HG02763 (cell line): ENCODE results near the gene MT1A.

Experiments
- ATAC-seq: cut with Tn5 transposase; IDR thresholded peaks from one replicate; pipeline ENCODE4 v1.9.1; 2021; ENCODE audit warnings: mild to moderate bottlenecking, moderate library complexity; ENCODE audit not compliant: unreplicated experiment

The MT1A gene

DNA sequence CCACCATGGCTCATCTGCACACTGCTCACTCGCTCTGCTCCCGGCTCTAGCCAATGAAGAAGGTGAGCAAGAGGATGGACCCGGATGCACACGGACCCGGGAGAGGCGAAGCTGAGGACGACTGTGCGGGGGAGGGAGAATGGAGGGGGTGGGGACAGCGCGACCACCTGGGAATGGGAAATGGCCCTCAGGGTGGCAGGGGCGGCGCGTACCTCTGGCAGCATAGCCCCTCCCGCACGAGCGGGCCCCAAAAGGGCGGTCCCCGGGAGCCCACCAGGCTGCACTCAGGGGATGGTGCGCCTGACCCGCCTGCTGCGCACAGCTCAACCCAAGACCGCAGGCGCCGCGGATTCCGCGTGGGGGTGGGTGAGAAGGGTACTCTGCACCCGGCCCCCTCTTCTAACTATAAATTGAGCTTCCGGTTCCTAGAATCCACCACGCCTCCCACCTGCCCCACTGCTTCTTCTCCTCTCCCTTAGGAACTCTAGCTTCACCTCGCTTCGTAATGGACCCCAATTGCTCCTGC, 37.3 kb downstream of the MT1A start:
- no peak for ATAC-seq

GRCh38 chr16:56677474-56677873, 39.0 kb downstream of the MT1A start:
- ATAC-seq = no peak

- ATAC-seq = no peak
Observed at GRCh38 chr16:56679078-56679730, 40.7 kb downstream of the MT1A start.

GRCh38 chr16:56679818-56680217, 41.4 kb downstream of the MT1A start:
- no peak for ATAC-seq

DNA sequence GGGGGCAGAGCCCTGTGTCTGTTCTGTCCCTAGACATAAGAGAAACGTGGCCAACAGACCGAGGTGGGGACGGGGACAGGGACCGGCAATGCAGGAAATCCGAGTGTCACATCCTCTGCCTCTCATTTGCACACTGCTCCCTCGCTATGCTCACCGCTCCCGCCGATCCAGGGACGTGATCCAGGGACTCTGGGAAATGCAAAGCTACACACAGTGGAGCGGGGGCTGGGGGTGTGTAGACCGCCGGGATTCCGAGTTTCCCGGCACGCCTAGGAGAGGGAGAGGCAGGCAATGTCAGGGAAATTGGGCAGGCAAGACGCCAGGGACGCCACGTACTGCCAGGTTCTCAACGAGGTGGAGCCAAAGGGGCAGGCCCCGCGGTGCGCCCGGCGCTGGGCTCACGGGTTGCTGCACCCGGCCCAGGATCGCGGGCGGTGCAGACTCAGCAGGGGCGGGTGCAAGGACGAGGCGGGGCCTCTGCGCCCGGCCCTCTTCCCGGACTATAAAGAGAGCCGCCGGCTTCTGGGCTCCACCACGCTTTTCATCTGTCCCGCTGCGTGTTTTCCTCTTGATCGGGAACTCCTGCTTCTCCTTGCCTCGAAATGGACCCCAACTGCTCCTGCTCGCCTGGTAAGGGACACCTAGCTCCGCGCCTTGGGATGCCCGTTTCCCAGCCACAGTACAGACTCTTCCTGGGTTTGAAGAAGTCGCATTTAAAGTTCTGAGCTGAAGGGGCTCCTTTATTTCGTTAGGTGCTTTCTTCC, 43.7 kb downstream of the MT1A start, which contains the start of gene MT1X:
MT1X (plus strand) TSS at position 532 of the 764 bp plus-strand sequence; CDS start at position 603, 71 bp downstream.
- peak; percentile 97 for ATAC-seq

GRCh38 chr16:56682703-56683397, 44.4 kb downstream of the MT1A start:
- no peak for ATAC-seq

GRCh38 chr16:56683424-56684172, 45.1 kb downstream of the MT1A start:
- ATAC-seq = no peak

DNA sequence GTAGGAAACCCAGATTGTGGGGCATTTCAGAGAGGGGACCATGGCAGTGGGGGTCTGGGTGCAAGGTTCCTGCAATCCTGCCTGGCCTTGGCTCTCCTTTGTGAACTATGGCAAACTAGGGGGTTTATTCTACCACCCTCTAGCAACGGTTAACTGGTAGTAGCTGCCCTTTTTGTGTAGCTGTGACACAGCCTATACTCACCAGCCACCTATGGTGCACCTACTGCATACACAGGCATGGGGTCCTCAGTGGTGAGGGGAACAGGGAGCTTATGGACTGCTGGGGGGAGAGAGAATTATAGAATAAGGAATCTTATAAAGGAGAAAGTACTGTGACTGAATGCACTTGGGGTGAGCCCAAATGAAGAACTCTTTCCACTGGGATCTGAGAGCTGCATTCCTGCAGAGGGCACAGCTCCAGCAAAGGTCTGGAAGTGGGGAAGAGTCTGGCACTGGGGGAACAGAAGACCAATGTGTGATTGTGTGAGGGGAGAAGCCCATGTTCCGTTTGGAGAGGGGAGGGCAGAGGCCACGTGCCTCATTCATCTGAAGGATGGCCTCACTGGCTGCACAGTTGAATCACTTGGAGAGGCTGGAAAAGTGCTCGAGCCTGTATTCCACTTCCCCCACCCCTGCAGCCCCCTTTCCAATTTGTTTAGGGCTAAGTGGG, 45.9 kb downstream of the MT1A start:
- ATAC-seq = no peak

DNA sequence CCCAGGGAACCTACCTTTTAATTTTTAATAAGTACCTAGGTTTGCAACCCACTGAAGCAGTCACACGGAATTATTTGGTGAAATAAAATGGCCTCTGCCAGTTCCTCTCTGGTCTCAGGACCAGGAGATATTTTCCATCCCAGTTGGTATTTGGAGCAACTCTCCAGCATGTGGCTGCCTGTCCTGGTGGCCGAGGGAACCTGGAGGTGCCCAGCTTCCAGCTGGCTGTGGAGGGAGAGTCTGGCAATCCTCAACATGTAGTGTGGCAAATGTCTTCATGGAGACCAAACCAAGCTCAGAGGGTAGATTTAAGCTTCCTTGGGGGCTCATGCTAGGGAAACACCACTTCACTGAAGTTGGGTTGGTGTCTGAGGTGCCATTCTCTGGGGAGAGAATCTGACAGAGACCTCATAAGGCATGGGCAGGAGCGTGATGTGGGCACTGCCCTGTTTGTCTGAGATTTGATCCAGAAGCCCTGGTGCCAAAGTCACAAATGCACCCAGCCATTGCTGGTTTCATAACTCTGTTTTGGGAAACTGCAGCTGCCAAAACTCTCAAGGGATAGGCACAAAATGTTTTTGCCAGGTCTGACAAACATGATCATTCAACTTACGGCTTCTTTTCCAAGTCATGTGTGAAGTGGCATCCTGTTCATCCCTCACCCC, 46.6 kb downstream of the MT1A start:
- ATAC-seq = no peak

DNA sequence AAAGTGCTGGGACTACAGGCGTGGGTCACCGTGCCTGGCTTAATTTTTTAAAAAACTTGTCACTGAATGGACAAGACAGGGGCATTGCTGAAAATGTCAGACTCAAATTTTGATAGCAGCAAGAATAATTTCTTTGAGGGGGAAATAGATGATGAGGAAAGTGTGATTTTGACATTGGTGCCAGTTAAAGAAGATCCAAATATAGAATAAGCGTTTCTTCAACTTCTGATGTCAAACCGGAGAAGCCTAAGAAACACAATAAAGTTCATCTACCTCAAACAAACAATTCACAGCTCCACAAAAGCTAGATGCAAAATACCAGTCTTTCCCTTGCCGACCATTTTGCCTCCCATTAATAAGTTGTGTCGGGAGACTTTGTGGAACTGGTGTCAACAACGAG, 48.3 kb downstream of the MT1A start:
- ATAC-seq = no peak

DNA sequence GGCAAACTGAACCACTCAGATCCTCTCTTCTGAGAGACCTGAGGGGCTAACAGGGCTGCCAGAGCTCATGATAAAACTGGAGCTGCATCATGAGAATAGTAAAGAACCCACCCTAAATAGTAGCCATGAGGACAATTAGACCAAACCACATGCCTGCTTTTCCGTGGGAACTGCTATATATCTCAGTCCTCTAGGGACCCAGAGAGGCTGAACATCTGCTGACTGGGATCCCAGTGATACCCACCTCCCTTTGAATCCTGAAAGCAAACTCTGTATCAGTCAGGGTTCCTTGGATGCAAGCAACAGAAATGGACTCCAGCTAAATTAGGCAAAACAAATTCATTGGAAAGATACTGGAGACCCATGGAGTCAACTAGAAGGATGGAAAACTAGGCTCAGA, 50.3 kb downstream of the MT1A start:
- no peak for ATAC-seq

DNA sequence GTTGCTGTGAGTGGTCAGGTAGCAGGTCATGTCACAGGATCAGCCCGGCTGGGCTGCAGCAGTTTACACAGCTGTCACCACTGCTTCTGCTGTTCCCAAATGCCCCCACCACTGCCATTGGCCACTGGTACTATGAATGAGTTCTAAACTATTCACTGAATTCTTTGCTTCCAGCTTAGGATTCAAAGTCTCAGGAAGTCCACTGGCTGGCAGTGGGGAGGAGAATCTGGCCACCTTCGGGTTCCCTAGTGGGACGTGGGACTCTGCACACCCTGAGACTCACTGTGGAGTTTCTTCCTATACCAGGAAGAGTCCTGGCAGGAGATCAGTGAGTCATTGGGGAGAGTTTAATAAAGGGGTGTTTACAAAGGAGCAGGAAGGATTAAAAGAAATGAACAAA, 50.7 kb downstream of the MT1A start:
- ATAC-seq = no peak
